ENCODE data around the gene KCNJ9.

Gene KCNJ9

DNA sequence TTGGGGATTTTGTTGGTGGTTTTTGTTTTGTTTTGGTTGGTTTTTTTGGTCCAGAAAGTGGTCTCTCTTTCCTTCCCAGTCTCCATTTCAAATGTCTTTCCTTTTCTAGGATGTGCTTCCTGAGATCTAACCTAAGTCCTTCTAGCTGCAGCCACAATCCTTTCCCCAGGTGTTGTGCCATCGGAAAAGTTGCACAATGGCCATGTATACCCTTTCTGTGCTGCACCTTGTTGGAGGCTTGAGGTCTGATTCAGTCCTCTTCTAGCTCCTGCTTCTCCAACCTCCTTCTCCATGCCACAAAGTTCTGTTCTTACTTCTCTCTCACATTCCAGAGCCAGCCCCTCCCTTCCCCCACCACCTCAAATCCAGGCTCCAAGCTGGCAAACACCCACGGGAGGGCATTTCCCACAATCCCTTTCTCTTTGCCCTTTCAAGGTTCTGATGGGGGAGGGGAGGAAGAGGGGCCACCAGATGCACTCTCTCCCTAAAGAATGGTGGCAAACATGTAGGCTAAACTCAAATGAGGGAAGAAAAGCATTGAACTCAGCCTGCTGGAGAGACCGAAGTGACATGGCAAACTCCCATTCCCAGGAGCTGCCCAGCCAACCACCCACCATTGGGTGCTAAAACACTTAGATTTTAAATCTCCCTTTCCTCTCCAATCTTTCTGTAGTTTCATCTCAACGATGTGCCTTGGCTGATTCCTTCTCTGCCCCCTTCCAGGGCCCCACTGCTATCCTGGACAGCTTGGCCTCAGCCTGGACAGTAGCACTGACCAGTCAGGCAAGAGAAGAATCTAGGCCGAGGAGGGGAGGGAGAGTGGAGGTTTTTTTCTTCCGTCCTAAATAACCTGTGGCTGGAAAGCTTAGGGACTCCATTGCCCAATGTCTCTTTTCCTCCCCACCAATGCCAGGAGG, 14.3 kb upstream of the KCNJ9 start:
- no peak for DNase-seq

DNA sequence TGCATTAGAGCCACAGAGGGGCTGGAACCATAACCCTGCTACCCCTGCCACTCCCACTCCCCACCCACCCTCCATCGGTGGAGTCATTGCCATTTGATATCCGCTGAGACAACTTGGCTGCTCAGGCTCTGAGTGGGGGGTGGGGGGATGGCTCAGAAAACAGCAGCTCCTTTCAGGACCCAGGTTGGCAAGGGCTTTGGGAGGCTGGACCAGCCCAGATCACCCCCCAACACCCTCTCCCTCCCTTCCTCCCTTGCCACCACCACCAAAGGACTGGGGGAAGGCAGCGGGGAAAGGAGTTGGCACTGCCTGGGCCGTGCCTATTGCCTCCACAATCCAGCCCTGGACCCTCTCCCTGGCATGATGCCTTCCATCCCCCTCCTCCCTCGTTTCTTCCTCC, 13.1 kb upstream of the KCNJ9 start:
- DNase-seq, result no peak

DNA sequence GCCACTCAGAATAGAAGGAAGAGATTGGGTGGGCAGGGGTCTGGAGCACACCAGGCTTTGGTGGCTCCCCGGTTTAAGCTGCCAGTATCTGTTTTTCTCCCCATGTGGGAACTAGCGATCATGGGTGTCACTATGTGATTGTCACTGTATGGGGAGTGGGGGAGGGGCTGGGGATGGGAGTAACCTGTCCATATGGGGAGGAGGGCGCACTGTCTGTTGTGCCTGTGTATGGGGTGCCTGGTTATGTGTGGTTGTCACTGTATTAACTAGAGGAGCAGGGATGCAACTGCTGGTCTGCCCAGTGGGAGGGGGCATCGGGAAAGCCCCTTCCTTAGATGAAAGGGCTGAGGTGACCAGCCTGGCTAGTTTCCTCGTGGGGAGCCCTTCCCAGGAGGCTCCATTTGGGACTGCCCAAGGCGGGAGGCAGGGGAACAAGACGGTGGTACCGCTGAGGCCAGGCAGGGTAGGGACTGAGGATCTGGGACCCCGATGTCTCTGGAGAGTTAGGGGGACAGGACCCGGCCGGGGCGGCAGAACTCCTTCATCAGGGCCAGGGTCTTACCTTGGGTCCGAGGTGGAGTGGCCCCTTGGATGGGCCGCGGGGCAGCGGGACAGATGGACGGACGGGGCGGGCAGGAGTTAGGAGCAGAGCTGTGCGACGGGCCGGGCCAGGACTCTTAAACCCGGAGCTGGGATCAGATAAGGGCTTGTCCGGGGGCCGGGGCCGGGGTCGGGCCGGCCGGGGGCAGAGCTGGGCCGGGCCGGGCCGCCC, 11.7 kb upstream of the KCNJ9 start, which contains the start of gene KCNJ10:
TSS of gene KCNJ10 (minus strand) at position 701 of the 772 bp plus-strand sequence. CDS start 27,628 bp downstream, outside the sequence.
- no peak for DNase-seq

DNA sequence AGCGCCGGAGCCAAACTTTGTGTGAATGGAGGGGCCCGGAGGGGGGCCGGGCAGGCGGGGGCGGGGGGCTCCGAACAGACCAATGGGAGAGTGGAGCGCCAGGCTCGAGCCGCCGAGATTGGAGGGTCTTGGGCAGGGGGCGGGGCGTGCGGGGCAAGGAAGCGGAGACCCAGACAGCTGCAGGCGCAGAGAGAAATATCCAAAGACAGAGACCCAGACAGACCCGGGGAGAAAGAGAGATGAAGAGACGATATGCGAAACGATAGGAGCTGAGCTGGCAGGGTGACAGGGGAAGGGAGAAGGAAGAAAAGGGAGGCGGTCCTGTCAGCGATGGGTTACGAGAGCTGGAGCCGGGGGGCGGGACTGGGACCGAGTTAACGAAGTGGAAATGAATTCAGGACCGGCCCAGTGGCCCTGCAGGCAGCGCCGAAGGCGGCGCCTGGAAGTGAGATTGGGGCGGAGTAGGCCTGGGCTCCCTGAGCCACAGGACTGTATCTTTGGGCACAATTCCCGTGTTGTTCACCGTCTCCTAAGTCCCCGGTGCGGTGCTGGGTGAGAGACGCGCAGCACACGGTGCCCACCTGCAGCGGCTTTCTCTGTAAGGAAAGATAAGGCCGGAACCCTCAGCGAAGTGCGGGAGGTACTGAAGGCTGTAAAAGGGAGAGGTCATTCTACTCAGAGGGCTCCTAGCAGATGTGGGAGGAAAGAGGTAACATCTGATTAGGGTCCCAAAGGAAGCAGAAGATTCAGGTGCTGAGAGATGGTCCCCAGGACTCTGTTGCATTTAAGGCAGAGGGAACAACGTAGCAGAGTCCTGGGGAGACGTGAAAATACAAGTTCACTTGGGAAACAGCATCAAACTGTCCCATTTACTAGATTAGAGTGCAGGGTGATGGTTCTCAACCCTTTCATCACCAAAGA, 10.8 kb upstream of the KCNJ9 start:
- DNase-seq, result peak; percentile 79

DNA sequence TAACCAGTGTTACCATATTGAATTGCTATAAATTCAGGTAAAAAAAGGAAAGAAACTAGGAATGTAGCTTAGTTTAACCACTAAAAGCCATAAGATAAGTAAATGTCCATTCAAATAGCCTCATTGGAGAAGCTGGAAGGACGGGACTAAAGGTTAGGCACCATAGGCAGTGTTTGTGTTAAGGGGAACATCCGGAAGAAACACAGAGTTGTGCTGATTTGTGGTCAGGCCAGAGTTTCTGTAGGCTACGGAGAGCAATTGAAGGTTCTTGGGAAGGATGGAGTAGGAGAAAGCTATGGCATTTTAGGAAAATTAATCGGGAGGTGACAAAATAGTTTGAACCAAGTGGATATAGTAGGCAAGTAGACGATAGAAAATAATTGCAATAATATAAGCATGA, 10.0 kb upstream of the KCNJ9 start:
- DNase-seq, result no peak

DNA sequence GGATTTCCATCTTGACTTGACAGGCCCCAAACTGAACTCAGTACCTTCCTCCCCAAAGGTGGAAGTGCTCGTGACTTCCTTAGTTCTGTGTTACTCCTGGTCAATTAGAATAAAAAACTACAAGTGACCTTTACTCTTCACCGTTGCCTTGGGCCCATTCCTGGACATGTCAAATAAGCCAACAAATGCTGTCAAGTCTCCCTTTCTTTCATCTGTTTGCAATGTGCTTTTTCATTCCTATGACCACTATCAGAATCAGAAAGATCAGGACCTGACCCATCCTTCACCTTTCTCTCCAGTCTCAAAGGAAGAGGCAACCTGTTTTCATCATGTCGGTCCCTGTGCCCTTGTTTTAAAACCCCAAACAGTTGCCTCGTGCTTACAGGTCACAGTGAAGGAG, 6.5 kb upstream of the KCNJ9 start:
- no peak for DNase-seq

- no peak for DNase-seq
These were observed 5.5 kb upstream of the KCNJ9 start for GRCh38 chr1:160075836-160076235.

GRCh38 chr1:160076295-160076694, 5.0 kb upstream of the KCNJ9 start:
- no peak for DNase-seq

DNA sequence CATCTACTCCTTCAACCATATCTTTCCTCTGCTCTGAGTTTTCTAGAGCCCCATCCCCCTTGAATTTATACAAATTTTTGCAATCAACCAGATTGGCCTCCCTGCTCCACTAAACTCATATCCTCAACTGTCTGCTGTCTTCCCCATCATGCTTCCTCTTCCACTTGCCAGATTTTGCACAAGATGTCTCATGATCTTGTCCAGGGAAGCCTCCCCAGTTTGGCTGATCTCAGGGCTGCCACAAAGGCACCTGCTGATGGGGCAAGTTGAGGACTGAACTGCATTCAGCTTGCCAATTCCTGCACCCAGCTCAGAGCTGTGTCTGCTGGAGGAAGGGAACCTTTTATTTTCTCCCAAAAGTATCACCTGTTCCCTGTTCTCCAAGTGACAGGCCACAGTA, 3.9 kb upstream of the KCNJ9 start:
- DNase-seq, result no peak

- peak; percentile 70 for DNase-seq
These were observed 2.7 kb upstream of the KCNJ9 start for GRCh38 chr1:160078512-160079195.

DNA sequence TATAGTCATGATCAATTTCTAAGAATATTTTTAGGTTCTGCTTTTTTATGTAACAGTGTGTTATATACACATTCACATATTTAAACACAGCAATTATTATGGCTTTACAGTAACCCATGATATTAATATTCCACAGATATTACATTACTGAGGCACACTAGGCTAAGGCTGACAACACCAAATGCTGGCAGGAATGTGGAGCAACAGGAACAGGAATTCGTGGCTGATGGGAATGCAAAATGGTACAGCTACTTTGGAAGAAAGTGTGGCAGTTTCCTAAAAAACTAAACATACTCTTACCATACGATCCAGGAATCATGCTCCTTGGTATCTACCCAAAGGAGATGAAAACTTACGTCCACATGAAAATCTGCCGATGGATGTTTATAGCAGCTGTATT, 1.9 kb upstream of the KCNJ9 start:
- DNase-seq, result no peak

DNA sequence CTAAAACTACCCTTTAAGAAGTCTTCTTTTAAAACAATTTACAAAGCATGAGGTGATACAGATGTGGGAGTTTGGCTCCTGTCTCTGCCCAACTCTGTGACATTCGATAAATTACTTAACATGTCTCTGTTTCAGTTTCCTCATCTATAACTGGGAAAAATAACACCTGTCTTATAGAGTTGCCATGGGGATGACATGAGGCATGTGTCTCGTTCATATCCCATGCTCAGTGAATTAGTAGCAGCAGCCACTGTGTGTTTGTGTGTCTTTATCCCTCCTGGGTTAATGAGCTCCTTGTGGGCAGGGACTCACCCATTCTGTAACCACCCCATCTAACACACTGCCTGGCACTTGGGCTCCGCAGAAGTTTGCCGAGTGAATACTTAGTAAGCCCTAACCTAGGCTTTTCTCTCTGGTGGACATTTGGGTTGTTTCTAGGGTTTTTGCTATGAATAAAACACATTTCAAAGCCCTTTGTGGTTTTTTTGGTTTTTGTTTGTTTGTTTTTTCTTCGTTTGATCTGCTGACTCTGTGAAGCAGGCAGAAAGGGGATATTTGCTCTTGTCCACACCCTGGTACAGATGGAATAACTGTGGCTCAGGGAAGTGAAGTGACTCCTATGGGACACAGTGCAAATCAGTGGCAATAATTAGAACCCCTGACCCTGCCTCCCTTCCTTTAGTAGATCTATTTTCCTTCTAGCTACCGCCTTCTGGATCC, 797 bp upstream of the KCNJ9 start:
- DNase-seq, result no peak

DNA sequence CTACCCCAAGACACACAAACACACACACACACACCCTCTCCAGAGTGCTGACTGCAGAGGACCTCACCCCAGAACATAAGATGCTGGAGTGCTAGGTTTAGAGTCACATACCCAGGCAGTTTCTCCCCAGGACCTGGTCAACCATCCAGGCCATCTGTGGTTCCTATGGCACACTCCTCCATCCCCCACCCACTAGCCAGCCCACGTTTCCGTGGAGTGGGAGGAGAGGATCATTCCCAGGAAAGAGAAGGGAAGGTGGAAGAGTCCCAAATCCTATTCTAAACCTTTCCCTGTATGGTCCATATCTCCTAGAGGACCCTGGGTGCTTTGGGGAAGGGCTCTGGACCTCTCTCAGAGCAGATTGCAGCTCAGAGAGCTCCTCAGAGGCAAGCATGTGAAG, 1.1 kb downstream of the KCNJ9 start:
- no peak for DNase-seq

DNA sequence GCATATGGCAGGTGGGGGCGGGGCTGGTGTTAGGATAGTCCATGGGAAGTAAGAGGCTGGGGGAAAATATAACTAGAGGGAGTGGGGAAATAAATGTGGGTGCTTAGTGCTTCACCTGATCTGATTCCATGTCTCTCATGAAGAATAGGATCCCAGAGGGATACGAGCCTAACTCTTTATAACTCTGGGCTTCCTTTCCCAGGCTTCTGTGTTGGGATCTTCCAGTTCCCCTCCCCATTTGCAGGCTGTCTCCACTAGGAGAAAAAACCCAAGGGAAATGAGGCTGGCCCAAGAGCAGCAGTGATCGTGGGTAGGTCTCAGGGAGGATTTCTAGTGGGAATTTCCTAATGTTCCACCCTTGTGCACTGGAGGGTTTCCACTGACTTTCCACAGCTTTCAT, 1.6 kb downstream of the KCNJ9 start:
- no peak for DNase-seq

- peak; percentile 81 for DNase-seq
These were observed 2.8 kb downstream of the KCNJ9 start for GRCh38 chr1:160083968-160084770.

GRCh38 chr1:160084771-160085321, 3.5 kb downstream of the KCNJ9 start:
- DNase-seq, result no peak

GRCh38 chr1:160085686-160086455, 4.5 kb downstream of the KCNJ9 start:
- peak; percentile 81 for DNase-seq

GRCh38 chr1:160086456-160086892, 5.1 kb downstream of the KCNJ9 start:
- no peak for DNase-seq

DNA sequence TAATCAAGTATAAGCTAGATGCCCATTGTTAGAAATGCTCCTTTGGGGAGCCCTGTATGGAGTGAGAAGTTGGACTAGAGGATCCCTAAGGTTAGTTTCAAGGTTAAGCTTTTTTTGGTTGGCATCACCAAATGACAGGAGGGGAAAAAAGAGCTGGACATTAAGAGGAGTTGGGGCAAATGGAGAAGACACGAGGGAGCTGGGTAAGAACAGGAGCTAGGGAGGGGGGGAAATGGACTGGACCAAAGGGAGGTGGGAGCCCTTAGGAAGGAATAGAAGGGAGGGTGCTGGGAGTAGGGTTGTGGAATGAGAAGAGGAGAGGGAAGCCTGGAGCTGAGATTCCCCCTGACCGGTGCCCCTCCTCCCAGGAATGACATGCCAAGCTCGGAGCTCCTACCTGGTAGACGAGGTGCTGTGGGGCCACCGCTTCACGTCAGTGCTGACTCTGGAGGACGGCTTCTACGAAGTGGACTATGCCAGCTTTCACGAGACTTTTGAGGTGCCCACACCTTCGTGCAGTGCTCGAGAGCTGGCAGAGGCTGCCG, 5.9 kb downstream of the KCNJ9 start:
- no peak for DNase-seq
